Motor neuron (in vitro differentiated cells): ENCODE results near the gene AZI2. TPM values are rescaled to one million over a fixed set of nuclear protein-coding genes. Genes with fewer than 3 reads are reported as not detected.

Source experiments
- ATAC-seq, 8 experiments: fragments of 200-7000 bp; cut with Tn5 transposase; replicated peaks in 6 of 8; 2 replicates each; pipeline ENCODE4 v1.8.0; 2021; ENCODE audit warnings: mild to moderate bottlenecking in 8 of 8, moderate library complexity in 8 of 8
- H3K27ac ChIP-seq, 2 donors: fragments of 250-450 bp; sonication (Bioruptor Pico); 2 replicates each; pipeline ENCODE4 v1.9.0; 2021; ENCODE audit warnings: antibody characterized with exemption in 2 of 2, mild to moderate bottlenecking in 2 of 2, moderate library complexity in 1 of 2
- H3K4me1 ChIP-seq, 2 donors: fragments of 250-450 bp; sonication (Bioruptor Pico); replicated peaks in 1 of 2; 2 replicates each; pipeline ENCODE4 v1.6.1; 2021; ENCODE audit warnings: antibody characterized with exemption in 2 of 2, mild to moderate bottlenecking in 2 of 2, moderate library complexity in 1 of 2
- H3K4me3 ChIP-seq, 5 donors: fragments of 250-450 bp; sonication (Bioruptor Pico); 2 replicates each; pipeline ENCODE4 v1.9.0; 2021; ENCODE audit warnings: antibody characterized with exemption in 5 of 5, mild to moderate bottlenecking in 5 of 5, moderate library complexity in 4 of 5
- WGBS, 10 experiments: fragments of 450-650 bp; shearing (Covaris generic); methylation state at CpG; one replicate each; pipeline ENCODE4 v1.0.0; 2022; 5-methylcytosine and 5-hydroxymethylcytosine counted together
- in situ Hi-C, 9 experiments: fragments of 400-800 bp; cut with MboI; loops; one replicate each; pipeline ENCODE4 v1.15.0; 2021; ENCODE audit warnings: low sequenced_read_pairs in 9 of 9, low pct_unique_long_range_greater_than_20kb in 2 of 9; ENCODE audit not compliant: unreplicated experiment in 9 of 9
- total RNA-seq, 8 experiments: library from RNA; unstranded; fragments of 300-600 nt; gene quantifications; 2 replicates each; pipeline versions ENCODE4 v1.2.3 to v1.2.4, GENCODE V29; 2022

The AZI2 gene
- 10 to 100 TPM; 45.2 to 95.2 (median 72.3) TPM for total RNA-seq

- peaks cover 13 to 31% of the 10 kb centered on the region in 2 donors for H3K4me1 ChIP-seq
- in situ Hi-C loops, result loop anchor here in 1 of 9 experiments (25.0 kb wide), 1 partner anchor 637 kb away; the partner anchor contains the start of gene EOMES
- 0 to 1% (median 0%) methylated on average over 1 to 23 of the region's 83 CpGs; no CpG with 5 or more reads in 3 of the 10 experiments for WGBS, 10 experiments
- peak within 1 kb of the TSS; percentile 94 to 95 for H3K27ac ChIP-seq
- peak within 1 kb of the TSS; percentile 72 to 84 (median 76) for H3K4me3 ChIP-seq
- ATAC-seq, result peak; percentile 76 to 92 (median 89)
Observed at GRCh38 chr3:28348629-28349468, at the start of gene AZI2, which contains the start of gene ZCWPW2. Gene AZI2, minus strand, starts transcription at chr3:28348824. Its CDS starts 8,207 bp downstream, at chr3:28340617. Gene ZCWPW2, plus strand, starts transcription at chr3:28348721. Its CDS starts 64,348 bp downstream, at chr3:28413069.

- Histone ChIP-seq H3K4me3 (no peak overlapping the region), H3K4me1 (no peaks in the 10 kb centered on the region), H3K27ac (no peak overlapping the region)
- ATAC-seq, result no peak
- in situ Hi-C loops, result no loop called here
- WGBS, 10 experiments, result 50 to 100% (median 90%) methylated on average over 1 of the region's 1 CpG; no CpG with 5 or more reads in 4 of the 10 experiments
Observed at GRCh38 chr3:28388978-28389377, 40.4 kb upstream of the AZI2 start.

GRCh38 chr3:28386049-28386448 is 37.4 kb upstream of the AZI2 start:
- Histone ChIP-seq H3K27ac (no peak overlapping the region), H3K4me3 (no peak overlapping the region), H3K4me1 (no peaks in the 10 kb centered on the region)
- WGBS, 10 experiments, result 49 to 100% (median 91%) methylated on average over 2 to 5 of the region's 5 CpGs
- in situ Hi-C loops, result no loop called here
- ATAC-seq, result no peak

GRCh38 chr3:28376424-28376823 is 27.8 kb upstream of the AZI2 start:
- 59 to 100% (median 87%) methylated on average over 1 to 4 of the region's 4 CpGs; no CpG with 5 or more reads in 1 of the 10 experiments for WGBS, 10 experiments
- peak in 2 of 8 experiments; percentile 23 to 67 for ATAC-seq
- in situ Hi-C loops, result no loop called here
- Histone ChIP-seq H3K27ac (no peak overlapping the region), H3K4me1 (no peaks in the 10 kb centered on the region), H3K4me3 (no peak overlapping the region)

GRCh38 chr3:28349469-28350000 is 911 bp upstream of the AZI2 start:
- 4 to 56% (median 37%) methylated on average over 2 to 11 of the region's 13 CpGs for WGBS, 10 experiments
- ATAC-seq, result no peak
- in situ Hi-C loops, result loop anchor here in 1 of 9 experiments (25.0 kb wide), 1 partner anchor 637 kb away; the partner anchor contains the start of gene EOMES

GRCh38 chr3:28348265-28348628 is 377 bp downstream of the AZI2 start:
- H3K4me3 ChIP-seq, result peak overlapping the region; percentile 72 to 84 (median 76)
- H3K27ac ChIP-seq, result peak overlapping the region; percentile 94 to 95
- in situ Hi-C loops, result loop anchor here in 1 of 9 experiments (25.0 kb wide), 1 partner anchor 636 kb away; the partner anchor contains the start of gene EOMES
- ATAC-seq, result peak in 2 of 8 experiments; percentile 71
- 0% methylated on average over 1 to 10 of the region's 16 CpGs; no CpG with 5 or more reads in 6 of the 10 experiments for WGBS, 10 experiments
- peaks cover 13 to 31% of the 10 kb centered on the region in 2 donors for H3K4me1 ChIP-seq

More at GRCh38 chr3:28349469-28350000, 911 bp upstream of the AZI2 start:
- Histone ChIP-seq H3K4me1 (peaks cover 13 to 31% of the 10 kb centered on the region in 2 donors), H3K4me3 (peak overlapping the region; percentile 72 to 84 (median 76)), H3K27ac (peak overlapping the region; percentile 94 to 95)

GRCh38 chr3:28347374-28348264 is 1.0 kb downstream of the AZI2 start:
- no peak for ATAC-seq
- H3K4me3 ChIP-seq, result peak overlapping the region; percentile 72 to 84 (median 76)
- WGBS, 10 experiments, result 0 to 60% (median 14%) methylated on average over 1 to 15 of the region's 16 CpGs
- in situ Hi-C loops, result loop anchor here in 1 of 9 experiments (25.0 kb wide), 1 partner anchor 635 kb away; the partner anchor contains the start of gene EOMES
- peak overlapping the region; percentile 94 to 95 for H3K27ac ChIP-seq
- H3K4me1 ChIP-seq, result peaks cover 13 to 31% of the 10 kb centered on the region in 2 donors

GRCh38 chr3:28345690-28346089 is 2.9 kb downstream of the AZI2 start:
- 86 to 100% (median 96%) methylated on average over 1 of the region's 1 CpG for WGBS, 10 experiments
- in situ Hi-C loops, result loop anchor here in 1 of 9 experiments (25.0 kb wide), 1 partner anchor 633 kb away; the partner anchor contains the start of gene EOMES
- Histone ChIP-seq H3K27ac (no peak overlapping the region), H3K4me1 (peaks cover 13 to 31% of the 10 kb centered on the region in 2 donors), H3K4me3 (no peak overlapping the region)
- no peak for ATAC-seq

- ATAC-seq, result peak in 1 of 8 experiments; percentile 10
- in situ Hi-C loops, result loop anchor here in 1 of 9 experiments (25.0 kb wide), 1 partner anchor 631 kb away; the partner anchor contains the start of gene EOMES
- Histone ChIP-seq H3K27ac (no peak overlapping the region), H3K4me3 (no peak overlapping the region), H3K4me1 (peaks cover 13 to 27% of the 10 kb centered on the region in 2 donors)
Observed at GRCh38 chr3:28343144-28343543, 5.5 kb downstream of the AZI2 start.

- peak in 3 of 8 experiments; percentile 47 to 62 (median 53) for ATAC-seq
- Histone ChIP-seq H3K4me3 (no peak overlapping the region), H3K27ac (no peak overlapping the region), H3K4me1 (no peaks in the 10 kb centered on the region)
- in situ Hi-C loops, result loop anchor here in 2 of 9 experiments (10.0 to 25.0 kb wide), 2 partner anchors 625 to 632 kb away; partner anchors contain the start of gene EOMES (in 1 of the 2)
Observed at GRCh38 chr3:28337230-28337629, 11.4 kb downstream of the AZI2 start.

GRCh38 chr3:28335246-28335645 is 13.4 kb downstream of the AZI2 start:
- 58 to 100% (median 88%) methylated on average over 1 to 2 of the region's 2 CpGs; no CpG with 5 or more reads in 3 of the 10 experiments for WGBS, 10 experiments
- in situ Hi-C loops, result loop anchor here in 2 of 9 experiments (10.0 to 25.0 kb wide), 2 partner anchors 623 to 630 kb away; partner anchors contain the start of gene EOMES (in 1 of the 2)
- Histone ChIP-seq H3K4me3 (no peak overlapping the region), H3K4me1 (no peaks in the 10 kb centered on the region), H3K27ac (no peak overlapping the region)
- no peak for ATAC-seq

- in situ Hi-C loops, result loop anchor here in 2 of 9 experiments (10.0 to 25.0 kb wide), 2 partner anchors 622 to 630 kb away; partner anchors contain the start of gene EOMES (in 1 of the 2)
Observed at GRCh38 chr3:28334552-28334951, 14.1 kb downstream of the AZI2 start.

More at GRCh38 chr3:28334552-28334951, 14.1 kb downstream of the AZI2 start:
- no peaks in the 10 kb centered on the region for H3K4me1 ChIP-seq
- no peak for ATAC-seq
- no peak overlapping the region for H3K4me3 ChIP-seq
- no peak overlapping the region for H3K27ac ChIP-seq
